ENCODE results near the gene PRIM2. TPM values are rescaled to one million over a fixed set of nuclear protein-coding genes. Genes with fewer than 3 reads are reported as not detected.
"Not testable (repeated sequence)": the region's sequence is repeated elsewhere in the genome, so short reads cannot be mapped to it uniquely, and the experiment has no call there.

Gene PRIM2
- polyA plus RNA-seq, 1 donor from 2014 or later, result 10.0 TPM

DNA sequence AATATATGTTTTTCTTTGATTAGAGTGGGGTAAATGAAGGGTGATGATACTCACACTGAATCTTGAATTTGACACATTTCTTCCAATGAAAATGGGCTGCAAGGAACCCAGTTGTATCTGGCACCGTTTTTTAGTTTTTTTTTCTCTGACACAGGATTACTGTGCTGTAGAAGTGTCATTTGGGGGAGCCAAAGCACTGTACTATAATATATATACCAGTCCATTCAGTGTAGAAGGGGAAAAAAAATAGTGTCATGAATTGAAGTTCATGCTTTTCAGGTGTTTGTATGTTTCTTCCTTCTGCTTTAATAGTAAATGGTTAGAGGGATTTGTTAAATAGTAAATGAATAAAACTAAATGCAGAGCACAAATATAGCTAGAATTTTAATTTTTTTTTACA lies 35.2 kb downstream of the PRIM2 start:
- not testable (repeated sequence) for H3K9me2 ChIP-seq (ENCODE audit: insufficient read depth, low read length); H3K79me2 ChIP-seq (replicated peaks; ENCODE audit: insufficient read depth, low read length); H3F3A ChIP-seq (ENCODE audit: insufficient read depth, low read length, poor library complexity, severe bottlenecking); H3K27me3 ChIP-seq (ENCODE audit: insufficient read depth, low read depth, low read length); H3K27ac ChIP-seq (ENCODE audit: low read length); H3K9me3 ChIP-seq (ENCODE audit: low read length); H3K4me2 ChIP-seq (ENCODE audit: low read length); H4K20me1 ChIP-seq (ENCODE audit: insufficient read depth); H3K9ac ChIP-seq (ENCODE audit: low read length); H2AFZ ChIP-seq (ENCODE audit: low read depth, low read length); H3K36me3 ChIP-seq (ENCODE audit: insufficient read depth, low read length); H3K4me3 ChIP-seq (ENCODE audit: low read length)
- TF ChIP-seq CTCF (IDR thresholded peaks at IDR 0.05; ENCODE audit: poor library complexity, severe bottlenecking), result peak; percentile 43

GRCh38 chr6:57358319-57358718 lies 40.9 kb downstream of the PRIM2 start:
- H3K27ac ChIP-seq (ENCODE audit: low read length); H3K36me3 ChIP-seq (ENCODE audit: insufficient read depth, low read length); H3K9me3 ChIP-seq (ENCODE audit: low read length); H2AFZ ChIP-seq (ENCODE audit: low read depth, low read length); H3K4me2 ChIP-seq (ENCODE audit: low read length); H3K27me3 ChIP-seq (ENCODE audit: insufficient read depth, low read depth, low read length); H3K4me3 ChIP-seq (ENCODE audit: low read length); H3K9me2 ChIP-seq (ENCODE audit: insufficient read depth, low read length); H3F3A ChIP-seq (ENCODE audit: insufficient read depth, low read length, poor library complexity, severe bottlenecking); H3K9ac ChIP-seq (ENCODE audit: low read length); H3K79me2 ChIP-seq (replicated peaks; ENCODE audit: insufficient read depth, low read length); H4K20me1 ChIP-seq (ENCODE audit: insufficient read depth): not testable (repeated sequence)

- H3K27ac ChIP-seq (ENCODE audit: low read length); H3K79me2 ChIP-seq (replicated peaks; ENCODE audit: insufficient read depth, low read length); H3K27me3 ChIP-seq (ENCODE audit: insufficient read depth, low read depth, low read length); H3K9me3 ChIP-seq (ENCODE audit: low read length); H3F3A ChIP-seq (ENCODE audit: insufficient read depth, low read length, poor library complexity, severe bottlenecking); H4K20me1 ChIP-seq (ENCODE audit: insufficient read depth); H3K9me2 ChIP-seq (ENCODE audit: insufficient read depth, low read length); H3K36me3 ChIP-seq (ENCODE audit: insufficient read depth, low read length); H3K4me3 ChIP-seq (ENCODE audit: low read length); H2AFZ ChIP-seq (ENCODE audit: low read depth, low read length); H3K9ac ChIP-seq (ENCODE audit: low read length); H3K4me2 ChIP-seq (ENCODE audit: low read length): not testable (repeated sequence)
Measured at GRCh38 chr6:57359766-57360165, 42.3 kb downstream of the PRIM2 start.

GRCh38 chr6:57362340-57362739 lies 44.9 kb downstream of the PRIM2 start:
- not testable (repeated sequence) for H3K27me3 ChIP-seq (ENCODE audit: insufficient read depth, low read depth, low read length); H3K36me3 ChIP-seq (ENCODE audit: insufficient read depth, low read length); H3F3A ChIP-seq (ENCODE audit: insufficient read depth, low read length, poor library complexity, severe bottlenecking); H3K4me3 ChIP-seq (ENCODE audit: low read length); H3K27ac ChIP-seq (ENCODE audit: low read length); H3K9me2 ChIP-seq (ENCODE audit: insufficient read depth, low read length); H3K9me3 ChIP-seq (ENCODE audit: low read length); H4K20me1 ChIP-seq (ENCODE audit: insufficient read depth); H2AFZ ChIP-seq (ENCODE audit: low read depth, low read length); H3K79me2 ChIP-seq (replicated peaks; ENCODE audit: insufficient read depth, low read length); H3K4me2 ChIP-seq (ENCODE audit: low read length); H3K9ac ChIP-seq (ENCODE audit: low read length)

GRCh38 chr6:57365076-57365583 lies 47.7 kb downstream of the PRIM2 start:
- not testable (repeated sequence) for H3K4me2 ChIP-seq (ENCODE audit: low read length); H3K9me3 ChIP-seq (ENCODE audit: low read length); H3F3A ChIP-seq (ENCODE audit: insufficient read depth, low read length, poor library complexity, severe bottlenecking); H3K4me3 ChIP-seq (ENCODE audit: low read length); H3K36me3 ChIP-seq (ENCODE audit: insufficient read depth, low read length); H4K20me1 ChIP-seq (ENCODE audit: insufficient read depth); H3K79me2 ChIP-seq (replicated peaks; ENCODE audit: insufficient read depth, low read length); H3K27me3 ChIP-seq (ENCODE audit: insufficient read depth, low read depth, low read length); H3K9me2 ChIP-seq (ENCODE audit: insufficient read depth, low read length); H2AFZ ChIP-seq (ENCODE audit: low read depth, low read length); H3K27ac ChIP-seq (ENCODE audit: low read length); H3K9ac ChIP-seq (ENCODE audit: low read length)

DNA sequence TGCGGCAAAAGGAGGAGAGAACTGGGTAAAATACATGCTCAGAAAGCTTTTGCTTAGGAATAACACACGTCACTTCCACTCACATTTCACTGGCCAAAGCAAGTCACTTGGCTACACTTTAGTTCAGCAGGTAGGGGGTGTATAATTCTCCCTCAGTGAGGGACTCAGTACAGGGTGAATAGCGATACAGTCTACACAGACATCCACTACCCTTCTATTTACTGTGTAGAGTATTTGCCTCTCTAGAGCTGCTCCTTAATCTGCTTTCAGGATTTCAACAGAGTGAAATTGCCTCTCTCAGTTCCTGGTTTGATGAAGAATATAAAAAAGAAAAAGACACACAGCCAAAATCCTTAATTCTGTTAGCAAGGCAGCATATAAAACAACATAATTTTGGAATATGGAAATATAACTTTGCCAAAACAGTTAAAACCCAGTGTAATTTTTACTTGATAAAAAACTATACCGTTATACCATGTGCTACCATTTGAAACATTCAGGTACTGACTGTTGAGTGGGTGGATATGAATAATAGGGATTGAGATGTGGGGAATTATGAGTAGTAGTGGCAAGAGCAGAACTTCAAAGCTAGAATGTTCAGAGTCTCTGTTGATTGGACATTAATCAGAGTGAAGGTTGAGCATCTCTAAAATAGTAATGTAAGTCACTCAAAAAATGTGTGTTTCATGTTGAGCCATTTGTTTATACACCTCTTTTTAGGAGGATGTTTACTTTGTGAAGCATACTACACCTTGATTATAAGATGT lies 51.7 kb downstream of the PRIM2 start:
- H3K9me2 ChIP-seq (ENCODE audit: insufficient read depth, low read length); H3K36me3 ChIP-seq (ENCODE audit: insufficient read depth, low read length); H3K9ac ChIP-seq (ENCODE audit: low read length); H3K27ac ChIP-seq (ENCODE audit: low read length); H3K4me2 ChIP-seq (ENCODE audit: low read length); H4K20me1 ChIP-seq (ENCODE audit: insufficient read depth); H3K27me3 ChIP-seq (ENCODE audit: insufficient read depth, low read depth, low read length); H2AFZ ChIP-seq (ENCODE audit: low read depth, low read length); H3K9me3 ChIP-seq (ENCODE audit: low read length); H3K4me3 ChIP-seq (ENCODE audit: low read length); H3F3A ChIP-seq (ENCODE audit: insufficient read depth, low read length, poor library complexity, severe bottlenecking); H3K79me2 ChIP-seq (replicated peaks; ENCODE audit: insufficient read depth, low read length): not testable (repeated sequence)

DNA sequence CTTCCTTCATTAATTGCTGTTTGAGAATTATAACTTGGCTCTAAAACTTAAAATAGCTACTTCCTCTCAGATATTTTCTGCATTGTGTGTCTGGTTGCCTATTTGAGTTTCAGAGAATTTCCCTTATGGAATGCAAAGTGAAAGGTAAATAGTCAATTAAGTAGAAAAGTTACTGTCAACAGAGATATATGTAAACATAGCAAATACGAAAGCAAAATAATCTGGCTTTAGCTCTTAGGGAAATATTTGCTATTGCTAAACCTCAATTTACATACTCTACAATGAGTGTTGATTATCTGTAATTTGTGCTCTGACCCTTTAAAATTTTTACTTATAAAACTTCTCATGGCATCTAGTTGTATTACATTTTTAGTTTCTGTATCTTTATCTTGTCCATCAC lies 54.3 kb downstream of the PRIM2 start:
- H3K9me3 ChIP-seq (ENCODE audit: low read length); H3K4me2 ChIP-seq (ENCODE audit: low read length); H3K79me2 ChIP-seq (replicated peaks; ENCODE audit: insufficient read depth, low read length); H2AFZ ChIP-seq (ENCODE audit: low read depth, low read length); H3K27me3 ChIP-seq (ENCODE audit: insufficient read depth, low read depth, low read length); H3K27ac ChIP-seq (ENCODE audit: low read length); H3K4me3 ChIP-seq (ENCODE audit: low read length); H3K36me3 ChIP-seq (ENCODE audit: insufficient read depth, low read length); H3K9ac ChIP-seq (ENCODE audit: low read length); H4K20me1 ChIP-seq (ENCODE audit: insufficient read depth); H3F3A ChIP-seq (ENCODE audit: insufficient read depth, low read length, poor library complexity, severe bottlenecking); H3K9me2 ChIP-seq (ENCODE audit: insufficient read depth, low read length): not testable (repeated sequence)

Measured in neural cell (in vitro differentiated cells).